Measurements from ENCODE around the gene ZNF610. TPM values are rescaled to one million over a fixed set of nuclear protein-coding genes. Genes with fewer than 3 reads are reported as not detected.

Gene ZNF610
- total and polyA plus RNA-seq, 7 experiments from 2014 or later = 0.42 to 4.3 (median 2.0) TPM

DNA sequence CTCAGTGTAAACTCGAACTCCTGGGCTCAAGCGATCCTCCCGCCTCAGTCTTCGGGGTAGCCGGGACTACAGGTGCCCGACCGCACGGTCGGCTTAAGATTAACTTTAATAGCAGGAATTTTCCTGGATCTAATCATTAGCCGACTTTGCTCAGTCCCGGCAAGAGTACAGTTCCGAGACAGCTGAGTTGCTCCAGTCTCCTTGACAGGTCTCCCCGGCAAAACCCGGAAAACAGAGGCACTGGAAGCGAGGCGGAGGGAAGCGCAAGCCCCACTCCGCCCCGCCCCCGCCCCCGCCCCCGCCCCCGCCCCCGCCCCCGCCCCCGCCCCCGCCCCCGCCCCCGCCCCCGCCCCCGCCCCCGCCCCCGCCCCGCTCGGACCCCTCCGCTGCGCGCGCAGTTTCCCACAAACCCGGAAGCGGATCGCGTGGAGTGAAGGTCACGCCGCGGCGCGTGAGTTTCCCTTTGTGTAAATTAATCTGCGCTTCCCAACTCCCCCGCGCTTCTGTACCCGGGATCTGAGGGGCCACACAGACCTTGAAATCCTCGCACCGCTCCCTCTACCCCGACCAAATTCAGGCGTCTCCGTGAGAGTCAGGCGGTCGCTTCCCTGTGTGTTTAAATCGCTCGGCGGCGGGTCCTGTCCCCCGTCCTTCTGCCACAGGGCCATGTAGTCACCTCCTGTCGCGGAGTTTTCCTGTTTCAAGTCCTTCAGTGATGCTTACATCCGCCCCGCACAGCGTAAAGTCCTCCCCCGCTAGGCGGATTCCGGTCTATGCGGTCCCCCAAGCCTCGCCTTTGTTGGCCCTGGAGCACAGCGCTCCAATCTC lies 39.1 kb upstream of the ZNF610 start, which contains the start of gene ZNF480:
Gene ZNF480 (plus strand): TSS at position 397 of the 828 bp plus-strand sequence. CDS start 3,244 bp downstream, outside the sequence.
- DNase-seq = peak; percentile 67 to 91 (median 87)
- CTCF ChIA-PET = interaction anchor here (0.6 kb wide), 1 partner anchor 701 kb away, joined by 4 read pairs; no protein-coding TSS in a partner anchor
- no peaks in the 10 kb centered on the region for H3K27me3 ChIP-seq (ENCODE audit: control insufficient read depth in 2 of 2, insufficient read depth in 2 of 2, low read length in 2 of 2)
- H3K36me3 ChIP-seq (ENCODE audit: control insufficient read depth in 2 of 3, insufficient read depth in 3 of 3, low read length in 3 of 3) = peaks cover 10 to 30% (median 17%) of the 10 kb centered on the region in 3 experiments
- peaks cover 4 to 5% of the 10 kb centered on the region in 2 donors for H3K4me1 ChIP-seq (ENCODE audit: control insufficient read depth in 2 of 2, insufficient read depth in 2 of 2, low read length in 2 of 2)
- Mint-ChIP-seq H3K4me3 (peak within 1 kb of the TSS; percentile 89 to 99 (median 98)), H3K4me1 (peaks cover 15 to 32% (median 19%) of the 10 kb centered on the region in 7 donors), H3K9me3 (peaks cover 15 to 91% (median 57%) of the 10 kb centered on the region in 11 donors), H3K27ac (peak within 1 kb of the TSS; percentile 95 to 99 (median 98)), H3K36me3 (peaks cover 38 to 75% (median 62%) of the 10 kb centered on the region in 5 donors), H3K27me3 (peaks cover 0 to 3% (median 0%) of the 10 kb centered on the region in 5 donors)
- peak within 1 kb of the TSS; percentile 85 for H3K4me3 ChIP-seq (ENCODE audit: low read length)
- peak; percentile 89 for ATAC-seq
- POLR2A ChIA-PET = interaction anchor here (0.6 to 1.5 kb wide), 4 partner anchors 9 to 698 kb away, joined by 3 read pairs; no protein-coding TSS in a partner anchor
- H3K27ac ChIP-seq (ENCODE audit: low read depth, low read length) = peak within 1 kb of the TSS; percentile 97
- intact Hi-C loops (cut with micrococcal nuclease) = loop anchor here (1.0 to 10.0 kb wide), 15 partner anchors 28 to 1036 kb away; partner anchors contain the start of genes ZNF528 (in 2 of the 2), ZNF766 (in 2 of the 2), ZNF610 (in 1 of the 2) and ZNF614 (in 1 of the 2)
- peaks cover 0 to 59% (median 2%) of the 10 kb centered on the region in 3 experiments for H3K9me3 ChIP-seq (ENCODE audit: control insufficient read depth in 2 of 3, low read length in 3 of 3)

DNA sequence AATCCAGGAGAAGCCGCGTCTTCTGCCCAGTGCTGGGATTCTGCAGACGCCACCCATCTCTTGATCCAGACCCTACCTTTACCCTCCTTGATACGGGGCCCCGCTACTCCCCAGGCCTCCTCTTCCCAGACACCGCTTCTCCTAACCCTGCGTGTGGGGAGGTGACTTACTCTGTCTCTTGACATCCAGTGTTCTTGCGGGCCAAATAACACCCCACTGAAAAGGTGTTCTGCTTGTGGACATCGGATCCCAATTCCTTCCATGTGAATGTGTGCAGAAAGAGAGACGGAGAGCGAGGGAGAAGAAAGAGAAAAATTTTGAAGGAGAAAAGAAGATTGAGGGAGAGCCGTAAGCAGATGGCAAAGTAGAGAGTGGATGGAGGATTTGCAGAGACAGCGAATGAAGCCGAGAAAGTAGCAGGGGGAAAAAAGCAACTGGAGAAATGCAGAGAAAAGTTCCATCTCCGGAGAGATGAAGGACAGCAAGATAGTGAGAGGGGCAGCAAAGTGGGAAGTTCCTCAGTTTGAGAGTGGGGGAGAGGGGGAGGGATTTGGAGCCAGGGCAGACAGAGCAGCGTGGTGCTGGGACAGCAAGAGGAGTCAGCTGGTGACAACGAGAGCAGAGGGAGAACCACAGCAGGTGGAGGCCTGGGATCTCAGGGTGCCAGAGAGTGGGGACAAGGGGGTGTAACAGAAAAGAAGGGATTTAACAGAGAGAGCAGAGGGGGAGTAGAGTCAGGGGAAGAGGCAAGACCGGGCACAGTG lies 38.3 kb upstream of the ZNF610 start:
- Mint-ChIP-seq H3K36me3 (peaks cover 41 to 75% (median 65%) of the 10 kb centered on the region in 5 donors), H3K4me3 (peak overlapping the region; percentile 89 to 99 (median 98))

DNA sequence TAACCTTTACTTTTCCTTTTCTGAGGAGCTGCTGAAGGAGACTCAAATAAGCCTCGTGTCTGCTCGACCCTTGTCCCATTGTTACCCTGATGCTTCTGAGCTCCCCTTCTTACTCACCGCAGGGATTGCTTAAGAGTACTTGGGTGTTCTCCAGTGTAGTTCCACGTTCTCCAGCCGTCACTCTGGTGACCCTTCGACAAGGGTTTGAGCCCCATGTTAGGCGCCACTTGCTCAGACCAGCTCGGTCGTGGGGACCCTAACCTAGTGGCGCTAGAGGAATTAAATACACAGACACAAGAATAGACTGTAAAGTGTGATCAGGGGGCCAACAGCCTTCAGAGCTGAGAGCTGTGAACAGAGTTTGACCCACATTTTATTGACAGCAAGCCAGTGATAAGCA lies 28.8 kb upstream of the ZNF610 start:
- Histone ChIP-seq H3K4me1 (ENCODE audit: control insufficient read depth in 2 of 2, insufficient read depth in 2 of 2, low read length in 2 of 2) (no peaks in the 10 kb centered on the region), H3K9me3 (ENCODE audit: control insufficient read depth in 2 of 3, low read length in 3 of 3) (peaks cover 12 to 73% (median 30%) of the 10 kb centered on the region in 3 experiments), H3K36me3 (ENCODE audit: control insufficient read depth in 2 of 3, insufficient read depth in 3 of 3, low read length in 3 of 3) (peaks cover 0 to 80% (median 10%) of the 10 kb centered on the region in 3 experiments), H3K27me3 (ENCODE audit: control insufficient read depth in 2 of 2, insufficient read depth in 2 of 2, low read length in 2 of 2) (no peaks in the 10 kb centered on the region), H3K27ac (ENCODE audit: low read depth, low read length) (no peak overlapping the region), H3K4me3 (ENCODE audit: low read length) (no peak overlapping the region)
- Mint-ChIP-seq H3K36me3 (peaks cover 37 to 84% (median 82%) of the 10 kb centered on the region in 5 donors), H3K27ac (no peak overlapping the region), H3K4me1 (no peaks in the 10 kb centered on the region), H3K9me3 (peaks cover 8 to 96% (median 73%) of the 10 kb centered on the region in 11 donors), H3K27me3 (no peaks in the 10 kb centered on the region), H3K4me3 (no peak overlapping the region)
- DNase-seq = peak in 2 of 9 donors; percentile 12 to 13
- ChIA-PET CTCF (no interaction called here), POLR2A (no interaction called here)
- intact Hi-C loops (cut with micrococcal nuclease) = no loop called here
- no peak for ATAC-seq

More for the DNA sequence above, 38.3 kb upstream of the ZNF610 start:
- peak overlapping the region; percentile 97 for H3K27ac ChIP-seq (ENCODE audit: low read depth, low read length)
- ChIA-PET CTCF (no interaction called here), POLR2A (interaction anchor here (0.6 to 1.0 kb wide), 3 partner anchors 23 to 106 kb away, joined by 3 to 4 read pairs (median 3); no protein-coding TSS in a partner anchor)
- H3K36me3 ChIP-seq (ENCODE audit: control insufficient read depth in 2 of 3, insufficient read depth in 3 of 3, low read length in 3 of 3) = peaks cover 10 to 38% (median 22%) of the 10 kb centered on the region in 3 experiments
- Mint-ChIP-seq H3K27ac (peak overlapping the region; percentile 95 to 99 (median 98)), H3K27me3 (peaks cover 0 to 3% (median 0%) of the 10 kb centered on the region in 5 donors), H3K9me3 (peaks cover 16 to 91% (median 57%) of the 10 kb centered on the region in 11 donors), H3K4me1 (peaks cover 15 to 28% (median 19%) of the 10 kb centered on the region in 7 donors)
- intact Hi-C loops (cut with micrococcal nuclease) = loop anchor here (1.0 to 10.0 kb wide), 14 partner anchors 28 to 1035 kb away; partner anchors contain the start of genes ZNF528 (in 2 of the 2), ZNF766 (in 2 of the 2), ZNF610 (in 1 of the 2) and ZNF614 (in 1 of the 2)
- ATAC-seq (no peak), DNase-seq (no peak)
- peak overlapping the region; percentile 85 for H3K4me3 ChIP-seq (ENCODE audit: low read length)
- no peaks in the 10 kb centered on the region for H3K27me3 ChIP-seq (ENCODE audit: control insufficient read depth in 2 of 2, insufficient read depth in 2 of 2, low read length in 2 of 2)
- peaks cover 4 to 5% of the 10 kb centered on the region in 2 donors for H3K4me1 ChIP-seq (ENCODE audit: control insufficient read depth in 2 of 2, insufficient read depth in 2 of 2, low read length in 2 of 2)
- H3K9me3 ChIP-seq (ENCODE audit: control insufficient read depth in 2 of 3, low read length in 3 of 3) = peaks cover 0 to 61% (median 2%) of the 10 kb centered on the region in 3 experiments

DNA sequence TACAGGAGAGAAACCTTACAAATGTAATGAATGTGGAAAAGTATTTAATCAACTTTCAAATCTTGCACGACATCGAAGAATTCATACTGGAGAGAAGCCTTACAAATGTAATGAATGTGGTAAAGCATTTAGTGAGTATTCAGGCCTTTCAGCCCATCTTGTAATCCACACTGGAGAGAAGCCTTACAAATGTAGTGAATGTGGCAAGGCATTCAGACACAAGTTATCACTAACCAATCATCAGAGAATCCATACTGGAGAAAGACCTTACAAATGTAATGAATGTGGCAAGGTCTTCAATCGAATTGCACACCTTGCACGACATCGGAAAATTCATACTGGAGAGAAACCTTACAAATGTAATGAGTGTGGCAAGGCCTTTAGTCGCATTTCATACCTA lies 13.6 kb upstream of the ZNF610 start:
- Histone ChIP-seq H3K4me1 (ENCODE audit: control insufficient read depth in 2 of 2, insufficient read depth in 2 of 2, low read length in 2 of 2) (no peaks in the 10 kb centered on the region), H3K27me3 (ENCODE audit: control insufficient read depth in 2 of 2, insufficient read depth in 2 of 2, low read length in 2 of 2) (no peaks in the 10 kb centered on the region), H3K9me3 (ENCODE audit: control insufficient read depth in 2 of 3, low read length in 3 of 3) (peaks cover 31 to 97% (median 64%) of the 10 kb centered on the region in 3 experiments), H3K4me3 (ENCODE audit: low read length) (peak overlapping the region; percentile 25), H3K36me3 (ENCODE audit: control insufficient read depth in 2 of 3, insufficient read depth in 3 of 3, low read length in 3 of 3) (peaks cover 35 to 52% (median 42%) of the 10 kb centered on the region in 3 experiments), H3K27ac (ENCODE audit: low read depth, low read length) (no peak overlapping the region)
- POLR2A ChIA-PET = no interaction called here
- DNase-seq (no peak), ATAC-seq (no peak)
- H3K9me3 Mint-ChIP-seq = peaks cover 13 to 99% (median 88%) of the 10 kb centered on the region in 11 donors
- intact Hi-C loops (cut with micrococcal nuclease) = no loop called here
- peaks cover 0 to 3% (median 0%) of the 10 kb centered on the region in 7 donors for H3K4me1 Mint-ChIP-seq
- H3K27ac Mint-ChIP-seq = no peak overlapping the region
- CTCF ChIA-PET = no interaction called here
- H3K27me3 Mint-ChIP-seq = no peaks in the 10 kb centered on the region
- no peak overlapping the region for H3K4me3 Mint-ChIP-seq
- H3K36me3 Mint-ChIP-seq = peaks cover 32 to 67% (median 64%) of the 10 kb centered on the region in 5 donors

DNA sequence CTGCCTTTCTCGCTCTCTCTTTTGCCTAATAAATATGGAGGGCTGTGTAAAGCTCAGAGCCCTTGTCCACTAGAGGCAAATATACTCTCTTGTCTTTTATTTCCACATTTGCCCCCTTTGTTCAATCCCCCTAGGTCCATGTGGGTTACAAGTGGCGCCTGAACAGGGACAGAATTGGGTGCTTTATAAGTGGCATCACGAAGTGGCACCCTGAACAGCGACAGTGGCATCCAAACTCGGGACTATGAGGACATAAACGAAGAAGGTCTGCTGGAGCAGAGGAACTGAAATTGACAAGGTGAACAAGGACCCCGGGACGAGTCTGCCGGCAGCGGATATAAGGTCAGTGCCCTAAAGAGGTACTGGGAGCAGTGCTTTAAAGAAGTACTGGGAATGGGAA lies 4.3 kb upstream of the ZNF610 start:
- POLR2A ChIA-PET = no interaction called here
- H3K4me1 Mint-ChIP-seq = peaks cover 3 to 10% (median 8%) of the 10 kb centered on the region in 7 donors
- ATAC-seq (no peak), DNase-seq (no peak)
- Histone ChIP-seq H3K9me3 (ENCODE audit: control insufficient read depth in 2 of 3, low read length in 3 of 3) (peaks cover 9 to 72% (median 16%) of the 10 kb centered on the region in 3 experiments), H3K27me3 (ENCODE audit: control insufficient read depth in 2 of 2, insufficient read depth in 2 of 2, low read length in 2 of 2) (no peaks in the 10 kb centered on the region), H3K27ac (ENCODE audit: low read depth, low read length) (no peak overlapping the region), H3K4me1 (ENCODE audit: control insufficient read depth in 2 of 2, insufficient read depth in 2 of 2, low read length in 2 of 2) (peaks cover 0 to 2% of the 10 kb centered on the region in 2 donors), H3K36me3 (ENCODE audit: control insufficient read depth in 2 of 3, insufficient read depth in 3 of 3, low read length in 3 of 3) (peaks cover 0 to 4% (median 0%) of the 10 kb centered on the region in 3 experiments), H3K4me3 (ENCODE audit: low read length) (no peak overlapping the region)
- H3K27ac Mint-ChIP-seq = no peak overlapping the region
- H3K9me3 Mint-ChIP-seq = peaks cover 0 to 98% (median 59%) of the 10 kb centered on the region in 11 donors
- H3K4me3 Mint-ChIP-seq = no peak overlapping the region
- CTCF ChIA-PET = no interaction called here
- no peaks in the 10 kb centered on the region for H3K27me3 Mint-ChIP-seq
- peaks cover 3 to 23% (median 6%) of the 10 kb centered on the region in 5 donors for H3K36me3 Mint-ChIP-seq
- intact Hi-C loops (cut with micrococcal nuclease) = no loop called here

Data from naive thymus-derived CD4-positive, alpha-beta T cell (primary cell).